Activated CD8-positive, alpha-beta T cell treated with anti-CD3 and anti-CD28 coated beads, Interleukin-2, amount 10 ng/mL, durations not matched to agents 7 days and 5 days (primary cell): ENCODE measurements around the gene CTNND1. TPM values are rescaled to one million over a fixed set of nuclear protein-coding genes. Genes with fewer than 3 reads are reported as not detected.

Experiments
- ATAC-seq: fragments of 150-1000 bp; cut with Tn5 transposase; one replicate; pipeline ENCODE4 v1.10.0; 2021; ENCODE audit warnings: moderate library complexity
- CTCF ChIA-PET: fragments of 350-600 bp; sonication (Branson Sonifier 250); formaldehyde crosslinking; loops from one replicate; lab custom pipeline; 2021; ENCODE audit warnings: antibody characterized with exemption; lab: Charles Lee
- POLR2A ChIA-PET: fragments of 350-600 bp; sonication (Branson Sonifier 250); formaldehyde crosslinking; loops from one replicate; lab custom pipeline; 2021; ENCODE audit warnings: antibody characterized with exemption; lab: Charles Lee
- DNase-seq: peaks from one replicate; pipeline ENCODE4 v3.0.0-alpha.2; 2020
- H3K27ac Mint-ChIP-seq: one replicate; pipeline ENCODE4 v1.8.0; 2021; ENCODE audit warnings: mild to moderate bottlenecking, mixed read lengths
- H3K27me3 Mint-ChIP-seq: one replicate; pipeline ENCODE4 v1.8.0; 2021; ENCODE audit warnings: low read depth, mixed read lengths
- H3K36me3 Mint-ChIP-seq: one replicate; pipeline ENCODE4 v1.8.0; 2021; ENCODE audit warnings: low read depth, mixed read lengths
- H3K4me1 Mint-ChIP-seq: one replicate; pipeline ENCODE4 v1.8.0; 2021; ENCODE audit warnings: low read depth, mixed read lengths
- H3K4me3 Mint-ChIP-seq: one replicate; pipeline ENCODE4 v1.8.0; 2021; ENCODE audit warnings: mild to moderate bottlenecking, mixed read lengths
- H3K9me3 Mint-ChIP-seq: one replicate; pipeline ENCODE4 v1.8.0; 2022; ENCODE audit warnings: mixed read lengths; ENCODE audit not compliant: insufficient read depth
- total RNA-seq, 2 experiments: library from RNA; stranded (reverse); gene quantifications; one replicate each; pipeline ENCODE4 v1.2.3, GENCODE V29; 2021

The CTNND1 gene
- total RNA-seq, 2 experiments from 2014 or later: 6.8 to 8.4 TPM

DNA sequence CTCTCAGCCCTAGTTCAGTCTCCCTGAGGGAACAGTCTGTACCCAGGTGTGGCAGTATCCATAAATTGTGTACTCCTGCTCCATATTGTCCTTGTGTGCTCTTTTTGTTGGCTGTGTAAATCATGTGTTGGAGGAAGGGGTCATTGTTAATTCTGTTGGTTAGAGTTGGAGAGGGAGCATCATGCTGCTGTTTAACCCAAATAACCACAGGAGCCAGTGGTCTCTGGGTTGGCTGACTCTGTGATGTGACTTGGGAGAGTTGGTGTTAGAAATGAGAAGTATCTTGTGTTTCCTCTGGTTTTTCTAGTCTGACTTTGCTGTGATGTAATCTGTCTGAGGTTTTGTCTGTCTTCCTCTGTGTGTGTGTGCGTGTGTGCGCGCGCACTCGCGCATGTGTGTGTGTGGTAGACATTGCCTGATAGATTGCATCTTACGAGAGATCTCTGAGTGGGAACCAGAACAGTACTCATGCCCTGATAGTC, 30.5 kb downstream of the CTNND1 start:
- Mint-ChIP-seq H3K27ac (peak overlapping the region; percentile 96), H3K27me3 (no peaks in the 10 kb centered on the region), H3K36me3 (peaks cover 25% of the 10 kb centered on the region), H3K9me3 (no peaks in the 10 kb centered on the region), H3K4me3 (peak overlapping the region; percentile 52), H3K4me1 (peaks cover 65% of the 10 kb centered on the region)
- ATAC-seq (peak; percentile 93), DNase-seq (peak; percentile 91)
- POLR2A ChIA-PET: interaction anchor here (0.8 to 4.0 kb wide), 3 partner anchors 17 to 58 kb away, joined by 3 to 46 read pairs (median 4); partner anchors contain the start of gene SELENOH
- CTCF ChIA-PET: interaction anchor here (0.6 to 2.4 kb wide), 5 partner anchors 9 to 127 kb away, joined by 3 to 21 read pairs (median 3); partner anchors contain the start of genes BTBD18 and CTNND1

DNA sequence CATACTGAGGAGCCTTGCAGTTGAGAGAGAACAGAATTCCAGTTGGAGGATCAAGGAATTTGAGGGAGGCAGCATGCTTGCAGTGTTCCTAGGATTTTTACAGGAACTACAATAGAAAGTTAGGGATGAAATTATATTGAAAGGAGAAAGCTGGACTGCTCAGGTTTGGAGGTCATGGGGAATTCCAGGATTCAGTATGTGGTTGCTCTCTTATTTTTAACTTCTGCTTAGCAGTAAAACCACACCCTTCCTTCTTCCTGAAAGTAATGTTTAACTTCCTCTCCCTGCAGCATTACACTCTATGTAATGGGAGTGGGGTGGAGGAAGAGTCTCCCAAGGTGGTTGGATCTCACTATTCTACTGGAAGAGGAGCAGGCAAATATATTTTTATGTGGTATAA, 31.3 kb downstream of the CTNND1 start:
- H3K4me3 Mint-ChIP-seq: peak overlapping the region; percentile 29
- H3K4me1 Mint-ChIP-seq: peaks cover 60% of the 10 kb centered on the region
- ATAC-seq (no peak), DNase-seq (no peak)
- peak overlapping the region; percentile 81 for H3K27ac Mint-ChIP-seq
- H3K27me3 Mint-ChIP-seq: no peaks in the 10 kb centered on the region
- ChIA-PET POLR2A (interaction anchor here (0.8 to 4.0 kb wide), 2 partner anchors 18 to 50 kb away, joined by 3 to 46 read pairs; partner anchors contain the start of gene SELENOH), CTCF (interaction anchor here (0.7 to 2.5 kb wide), 5 partner anchors 8 to 49 kb away, joined by 3 to 21 read pairs (median 3); partner anchors contain the start of genes BTBD18 and CTNND1)
- H3K36me3 Mint-ChIP-seq: peaks cover 28% of the 10 kb centered on the region
- no peaks in the 10 kb centered on the region for H3K9me3 Mint-ChIP-seq

DNA sequence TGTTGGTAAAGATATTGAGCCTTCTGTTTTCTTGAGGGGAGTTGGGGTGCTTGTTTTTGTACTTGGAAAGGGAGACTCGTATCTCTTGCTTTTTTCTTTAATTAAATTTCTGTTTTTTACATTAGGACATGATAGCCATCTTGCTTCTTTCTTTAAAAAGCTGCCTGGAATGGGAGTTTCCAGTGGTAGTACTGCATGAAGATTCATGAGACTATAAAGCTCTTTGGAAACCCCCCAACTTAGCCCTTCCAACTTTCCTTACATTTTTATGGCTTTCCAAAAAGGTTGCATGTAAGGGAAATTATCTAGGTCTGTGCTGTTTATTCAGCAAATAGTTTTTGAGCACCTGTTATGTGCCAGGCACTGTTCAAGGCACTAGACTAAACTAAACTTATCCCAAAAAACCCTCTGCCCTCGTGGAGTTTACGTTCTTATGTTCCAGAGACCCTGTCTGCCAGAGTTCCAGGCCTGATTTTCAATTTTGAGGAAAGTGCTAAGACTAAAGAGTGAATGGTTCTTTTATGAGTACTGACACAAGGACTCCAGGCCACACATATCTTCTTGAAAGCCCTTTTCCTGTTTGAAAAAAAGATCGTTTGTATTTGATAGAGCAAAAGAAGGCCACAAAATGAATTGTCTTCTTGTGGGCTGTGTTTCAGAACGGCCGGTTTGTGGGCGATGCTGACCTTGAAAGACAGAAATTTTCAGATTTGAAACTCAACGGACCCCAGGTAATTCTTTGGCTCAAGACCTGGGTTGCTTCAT, 31.9 kb downstream of the CTNND1 start:
- DNase-seq: no peak
- ChIA-PET CTCF (interaction anchor here (0.7 to 2.5 kb wide), 5 partner anchors 7 to 49 kb away, joined by 3 to 21 read pairs (median 3); partner anchors contain the start of genes BTBD18 and CTNND1), POLR2A (interaction anchor here (4.0 kb wide), 1 partner anchor 51 kb away, joined by 46 read pairs; the partner anchor contains the start of gene SELENOH)
- peak overlapping the region; percentile 81 for H3K27ac Mint-ChIP-seq
- H3K4me1 Mint-ChIP-seq: peaks cover 58% of the 10 kb centered on the region
- ATAC-seq: no peak
- H3K4me3 Mint-ChIP-seq: peak overlapping the region; percentile 29
- H3K36me3 Mint-ChIP-seq: peaks cover 29% of the 10 kb centered on the region
- H3K9me3 Mint-ChIP-seq: no peaks in the 10 kb centered on the region
- no peaks in the 10 kb centered on the region for H3K27me3 Mint-ChIP-seq

DNA sequence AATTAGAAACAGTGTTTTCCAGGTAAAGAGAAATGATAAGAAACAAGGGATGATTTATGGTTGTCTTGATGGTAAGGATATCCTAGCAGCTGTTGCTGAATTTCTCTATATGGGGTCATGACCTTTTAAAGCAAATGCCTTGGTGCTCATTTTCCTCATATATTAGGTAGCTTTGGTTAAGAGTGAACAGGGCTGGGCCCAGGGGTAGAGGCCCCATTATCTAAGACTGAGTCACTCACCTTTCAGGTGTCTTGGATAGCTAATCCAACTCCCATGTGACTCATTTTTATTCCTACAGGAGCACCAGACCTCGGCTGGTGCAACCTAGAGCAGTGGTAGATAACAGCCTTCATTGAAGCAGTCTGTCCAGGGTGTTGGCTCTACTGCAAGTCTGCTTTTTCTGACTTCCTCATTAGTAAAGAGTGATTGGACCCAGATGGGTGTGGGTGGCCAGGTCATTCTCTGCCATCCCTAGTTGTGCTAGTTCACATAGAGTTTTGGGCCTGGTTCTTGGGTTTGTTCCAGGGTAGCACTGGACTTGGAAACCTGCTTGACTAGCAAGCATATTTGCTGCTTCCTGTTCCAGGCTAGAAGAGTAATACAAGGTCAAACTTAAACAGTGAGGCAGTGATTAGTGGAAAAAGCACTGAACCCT, 37.4 kb downstream of the CTNND1 start:
- ChIA-PET POLR2A (interaction anchor here (0.6 to 3.0 kb wide), 2 partner anchors 57 to 636 kb away, joined by 4 to 28 read pairs; partner anchors contain the start of gene SELENOH), CTCF (interaction anchor here (1.1 to 5.8 kb wide), 10 partner anchors 26 to 725 kb away, joined by 3 to 113 read pairs (median 28); partner anchors contain the start of genes BTBD18, CTNND1, SELENOH and UBE2L6)
- DNase-seq (no peak), ATAC-seq (no peak)
- peaks cover 31% of the 10 kb centered on the region for H3K36me3 Mint-ChIP-seq
- peak overlapping the region; percentile 78 for H3K27ac Mint-ChIP-seq
- no peaks in the 10 kb centered on the region for H3K27me3 Mint-ChIP-seq
- no peaks in the 10 kb centered on the region for H3K9me3 Mint-ChIP-seq
- H3K4me3 Mint-ChIP-seq: no peak overlapping the region
- H3K4me1 Mint-ChIP-seq: peaks cover 50% of the 10 kb centered on the region

DNA sequence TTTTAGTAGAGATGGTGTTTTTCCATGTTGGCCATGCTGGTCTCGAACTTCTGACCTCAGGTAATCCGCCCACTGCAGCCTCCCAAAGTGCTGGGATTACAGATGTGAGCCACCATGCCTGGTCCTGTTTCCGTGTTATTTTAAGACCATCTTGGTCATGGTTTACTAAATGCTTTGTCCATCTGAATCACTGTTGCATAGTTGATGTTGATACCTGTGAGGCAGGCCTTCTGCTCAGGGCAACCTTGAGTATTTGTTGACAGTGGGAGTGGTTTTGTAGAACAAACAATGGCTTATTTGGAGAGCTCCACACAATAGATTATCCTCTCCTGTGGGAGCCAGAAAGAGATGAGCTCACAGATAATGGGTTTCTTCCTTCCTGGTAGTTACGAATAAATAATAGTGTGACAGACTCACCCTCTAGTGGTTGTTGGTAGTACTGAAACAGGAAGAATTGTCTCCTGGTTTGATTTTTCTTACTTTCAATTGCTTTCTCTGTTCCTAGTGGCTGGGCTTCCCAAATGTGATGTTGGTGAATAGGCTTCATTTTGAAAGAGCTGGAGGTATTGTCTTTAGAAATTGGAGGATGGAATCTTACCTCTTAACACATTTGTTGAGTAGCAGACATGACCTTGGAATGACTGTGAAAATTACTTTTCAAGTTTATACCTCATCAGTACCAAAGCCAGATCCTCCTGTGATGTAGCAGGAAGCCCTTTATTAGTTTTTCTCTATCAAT, 39.0 kb downstream of the CTNND1 start:
- Mint-ChIP-seq H3K27me3 (no peaks in the 10 kb centered on the region), H3K9me3 (no peaks in the 10 kb centered on the region), H3K27ac (peak overlapping the region; percentile 70), H3K36me3 (peaks cover 30% of the 10 kb centered on the region), H3K4me3 (peak overlapping the region; percentile 20), H3K4me1 (peaks cover 41% of the 10 kb centered on the region)
- POLR2A ChIA-PET: interaction anchor here (0.6 to 3.0 kb wide), 6 partner anchors 9 to 161 kb away, joined by 3 to 28 read pairs (median 4); partner anchors contain the start of genes SELENOH and TMX2
- DNase-seq (peak; percentile 40), ATAC-seq (peak; percentile 90)
- CTCF ChIA-PET: interaction anchor here (0.6 to 5.8 kb wide), 63 partner anchors 9 to 1258 kb away, joined by 3 to 113 read pairs (median 7); partner anchors contain the start of genes BTBD18, CTNND1, MED19 and SELENOH

DNA sequence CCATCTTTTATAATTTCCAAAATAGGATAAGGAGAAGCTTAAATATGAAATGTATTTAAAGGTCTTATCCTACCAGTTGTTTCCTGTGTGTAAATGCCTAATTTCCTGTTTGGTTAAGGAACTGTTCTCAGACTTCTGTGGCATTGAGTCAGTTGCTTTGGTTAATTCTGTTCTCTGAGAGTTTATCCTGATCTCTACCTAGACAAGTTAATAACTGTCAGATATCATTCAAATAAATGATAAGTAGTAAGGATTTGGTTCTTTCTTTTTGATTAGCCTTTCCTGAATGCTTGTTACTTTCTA, 39.5 kb downstream of the CTNND1 start:
- Mint-ChIP-seq H3K27me3 (no peaks in the 10 kb centered on the region), H3K4me3 (peak overlapping the region; percentile 20), H3K27ac (no peak overlapping the region), H3K36me3 (peaks cover 30% of the 10 kb centered on the region), H3K9me3 (no peaks in the 10 kb centered on the region), H3K4me1 (peaks cover 37% of the 10 kb centered on the region)
- DNase-seq: no peak
- ATAC-seq: peak; percentile 40
- CTCF ChIA-PET: interaction anchor here (0.6 to 5.8 kb wide), 56 partner anchors 9 to 1257 kb away, joined by 3 to 113 read pairs (median 8); partner anchors contain the start of genes BTBD18, CLP1, CTNND1 and MED19
- POLR2A ChIA-PET: interaction anchor here (0.6 to 3.0 kb wide), 6 partner anchors 10 to 162 kb away, joined by 3 to 28 read pairs (median 4); partner anchors contain the start of genes SELENOH and TMX2

DNA sequence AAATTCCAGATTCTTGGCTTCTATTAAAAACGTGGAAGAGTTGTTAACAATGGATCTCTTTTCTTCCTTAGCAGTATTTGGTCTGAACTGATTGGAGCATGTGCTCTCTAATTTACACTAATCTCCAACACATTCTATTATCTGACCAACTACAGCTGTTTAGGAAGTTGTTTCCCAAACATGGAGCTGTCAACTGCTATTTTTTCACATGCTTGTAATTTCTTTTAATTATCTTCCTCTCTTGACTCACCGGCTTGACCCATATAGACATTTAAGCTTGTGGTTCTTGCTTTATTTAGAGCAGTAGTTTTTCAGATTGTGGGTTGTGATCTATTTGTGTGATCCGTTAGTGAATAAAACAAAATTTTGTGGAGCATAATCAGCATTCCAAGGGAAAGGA, 40.8 kb downstream of the CTNND1 start:
- CTCF ChIA-PET: interaction anchor here (1.3 to 5.8 kb wide), 10 partner anchors 43 to 234 kb away, joined by 4 to 113 read pairs (median 45); partner anchors contain the start of genes BTBD18, CLP1, CTNND1 and MED19
- no peak for ATAC-seq
- POLR2A ChIA-PET: interaction anchor here (0.6 kb wide), 1 partner anchor 118 kb away, joined by 3 read pairs; no protein-coding TSS in a partner anchor

DNA sequence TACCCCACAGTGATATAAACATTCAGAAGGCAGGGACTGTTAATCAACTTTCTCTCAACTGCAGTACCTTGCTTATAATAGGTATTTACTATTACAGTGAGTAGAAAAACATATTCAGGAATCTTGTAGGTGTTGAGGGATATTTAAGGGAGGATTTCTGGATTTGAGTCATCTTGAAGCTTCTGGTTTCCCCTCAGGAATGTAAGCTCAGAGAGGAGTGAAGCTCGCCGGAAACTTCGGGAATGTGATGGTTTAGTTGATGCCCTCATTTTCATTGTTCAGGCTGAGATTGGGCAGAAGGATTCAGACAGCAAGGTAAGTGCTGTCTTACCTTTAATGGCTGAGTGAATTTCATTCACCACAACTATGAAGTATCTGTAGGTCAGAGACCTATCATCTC, 42.9 kb downstream of the CTNND1 start:
- Mint-ChIP-seq H3K27me3 (no peaks in the 10 kb centered on the region), H3K36me3 (peaks cover 20% of the 10 kb centered on the region), H3K27ac (no peak overlapping the region), H3K9me3 (no peaks in the 10 kb centered on the region), H3K4me1 (peaks cover 21% of the 10 kb centered on the region), H3K4me3 (no peak overlapping the region)
- ChIA-PET POLR2A (interaction anchor here (1.7 kb wide), 1 partner anchor 62 kb away, joined by 7 read pairs; the partner anchor contains the start of gene SELENOH), CTCF (no interaction called here)
- no peak for DNase-seq
- ATAC-seq: no peak

More for the DNA sequence above, 40.8 kb downstream of the CTNND1 start:
- Mint-ChIP-seq H3K27ac (no peak overlapping the region), H3K4me1 (peaks cover 37% of the 10 kb centered on the region), H3K27me3 (no peaks in the 10 kb centered on the region), H3K4me3 (no peak overlapping the region), H3K36me3 (peaks cover 26% of the 10 kb centered on the region), H3K9me3 (no peaks in the 10 kb centered on the region)
- no peak for DNase-seq

DNA sequence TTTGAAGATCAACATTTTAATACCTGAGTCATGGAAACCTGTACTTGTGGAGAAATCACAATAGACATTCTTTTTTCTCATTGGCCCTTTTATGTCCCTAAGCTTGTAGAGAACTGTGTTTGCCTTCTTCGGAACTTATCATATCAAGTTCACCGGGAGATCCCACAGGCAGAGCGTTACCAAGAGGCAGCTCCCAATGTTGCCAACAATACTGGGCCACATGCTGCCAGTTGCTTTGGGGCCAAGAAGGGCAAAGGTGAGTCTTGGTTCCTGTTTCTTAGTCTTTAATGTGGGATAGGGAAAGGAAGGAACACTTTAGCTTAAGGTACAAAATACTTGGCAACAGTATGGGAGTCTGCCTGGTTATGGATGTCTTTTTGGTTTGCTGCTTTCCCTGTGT, 44.2 kb downstream of the CTNND1 start:
- POLR2A ChIA-PET: interaction anchor here (1.7 kb wide), 1 partner anchor 64 kb away, joined by 7 read pairs; the partner anchor contains the start of gene SELENOH
- DNase-seq: no peak

DNA sequence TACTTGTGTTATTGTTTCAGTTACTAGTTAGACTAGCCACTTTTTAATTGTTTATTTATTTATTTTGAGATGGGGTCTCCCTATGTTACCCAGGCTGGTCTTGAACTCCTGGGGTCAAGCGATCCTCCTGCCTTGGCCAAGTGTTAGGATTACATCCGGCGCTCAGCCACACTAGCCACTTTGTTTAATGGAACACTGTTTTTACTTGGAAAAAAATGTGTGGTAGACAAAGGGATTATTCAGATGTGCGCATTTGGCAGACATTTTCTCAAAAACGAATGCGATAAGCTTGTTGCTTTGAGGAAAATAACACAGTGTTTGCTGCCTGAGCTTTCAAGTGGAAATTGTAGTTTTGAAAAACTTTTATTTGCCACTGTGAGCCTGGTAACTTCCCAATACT, 51.0 kb downstream of the CTNND1 start:
- Mint-ChIP-seq H3K27ac (no peak overlapping the region), H3K9me3 (no peaks in the 10 kb centered on the region), H3K36me3 (peaks cover 17% of the 10 kb centered on the region), H3K27me3 (no peaks in the 10 kb centered on the region), H3K4me1 (no peaks in the 10 kb centered on the region), H3K4me3 (no peak overlapping the region)
- no peak for DNase-seq
- ATAC-seq: no peak
- ChIA-PET CTCF (interaction anchor here (4.5 kb wide), 1 partner anchor 12 kb away, joined by 23 read pairs; no protein-coding TSS in a partner anchor), POLR2A (no interaction called here)

More for the DNA sequence above, 44.2 kb downstream of the CTNND1 start:
- Mint-ChIP-seq H3K27me3 (no peaks in the 10 kb centered on the region), H3K9me3 (no peaks in the 10 kb centered on the region), H3K4me3 (no peak overlapping the region), H3K36me3 (peaks cover 20% of the 10 kb centered on the region), H3K4me1 (peaks cover 13% of the 10 kb centered on the region), H3K27ac (no peak overlapping the region)
- CTCF ChIA-PET: no interaction called here
- no peak for ATAC-seq
